ENCODE data around the gene SLC35D2.

DNA sequence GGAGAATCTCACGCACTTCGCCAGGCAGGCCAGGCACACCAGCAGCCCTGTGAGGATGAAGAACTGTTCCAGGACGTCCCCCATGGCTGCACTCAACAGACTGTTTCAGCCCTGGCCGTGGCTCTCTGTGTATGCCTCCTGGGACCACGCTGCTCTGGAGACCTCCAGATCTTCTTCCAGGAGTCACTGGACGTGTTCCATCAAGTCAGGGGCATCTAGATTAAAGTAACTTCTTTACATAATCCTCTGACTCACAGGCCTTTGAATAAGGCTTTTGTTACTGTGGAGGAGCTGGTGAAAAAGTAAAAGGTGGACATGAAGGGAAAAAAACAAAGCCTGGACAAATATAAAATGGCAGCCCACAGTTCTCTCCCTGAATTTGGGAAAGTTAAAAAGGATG lies 81.5 kb downstream of the SLC35D2 start, which contains the start of gene HSD17B3:
- TF ChIP-seq ZNF219 (CRISPR knock-in tag; IDR thresholded peaks at IDR 0.05; ENCODE audit: borderline replicate concordance) (no peak), ZNF416 (CRISPR knock-in tag; IDR thresholded peaks at IDR 0.05) (no peak), ESRRA (CRISPR knock-in tag; IDR thresholded peaks at IDR 0.05; ENCODE audit: borderline replicate concordance) (no peak)
- TF ChIP-seq, protein P1, sequence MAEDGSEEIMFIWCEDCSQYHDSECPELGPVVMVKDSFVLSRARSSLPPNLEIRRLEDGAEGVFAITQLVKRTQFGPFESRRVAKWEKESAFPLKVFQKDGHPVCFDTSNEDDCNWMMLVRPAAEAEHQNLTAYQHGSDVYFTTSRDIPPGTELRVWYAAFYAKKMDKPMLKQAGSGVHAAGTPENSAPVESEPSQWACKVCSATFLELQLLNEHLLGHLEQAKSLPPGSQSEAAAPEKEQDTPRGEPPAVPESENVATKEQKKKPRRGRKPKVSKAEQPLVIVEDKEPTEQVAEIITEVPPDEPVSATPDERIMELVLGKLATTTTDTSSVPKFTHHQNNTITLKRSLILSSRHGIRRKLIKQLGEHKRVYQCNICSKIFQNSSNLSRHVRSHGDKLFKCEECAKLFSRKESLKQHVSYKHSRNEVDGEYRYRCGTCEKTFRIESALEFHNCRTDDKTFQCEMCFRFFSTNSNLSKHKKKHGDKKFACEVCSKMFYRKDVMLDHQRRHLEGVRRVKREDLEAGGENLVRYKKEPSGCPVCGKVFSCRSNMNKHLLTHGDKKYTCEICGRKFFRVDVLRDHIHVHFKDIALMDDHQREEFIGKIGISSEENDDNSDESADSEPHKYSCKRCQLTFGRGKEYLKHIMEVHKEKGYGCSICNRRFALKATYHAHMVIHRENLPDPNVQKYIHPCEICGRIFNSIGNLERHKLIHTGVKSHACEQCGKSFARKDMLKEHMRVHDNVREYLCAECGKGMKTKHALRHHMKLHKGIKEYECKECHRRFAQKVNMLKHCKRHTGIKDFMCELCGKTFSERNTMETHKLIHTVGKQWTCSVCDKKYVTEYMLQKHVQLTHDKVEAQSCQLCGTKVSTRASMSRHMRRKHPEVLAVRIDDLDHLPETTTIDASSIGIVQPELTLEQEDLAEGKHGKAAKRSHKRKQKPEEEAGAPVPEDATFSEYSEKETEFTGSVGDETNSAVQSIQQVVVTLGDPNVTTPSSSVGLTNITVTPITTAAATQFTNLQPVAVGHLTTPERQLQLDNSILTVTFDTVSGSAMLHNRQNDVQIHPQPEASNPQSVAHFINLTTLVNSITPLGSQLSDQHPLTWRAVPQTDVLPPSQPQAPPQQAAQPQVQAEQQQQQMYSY (CRISPR knock-in tag; IDR thresholded peaks at IDR 0.05) = no peak
- TF ChIP-seq, protein P2, sequence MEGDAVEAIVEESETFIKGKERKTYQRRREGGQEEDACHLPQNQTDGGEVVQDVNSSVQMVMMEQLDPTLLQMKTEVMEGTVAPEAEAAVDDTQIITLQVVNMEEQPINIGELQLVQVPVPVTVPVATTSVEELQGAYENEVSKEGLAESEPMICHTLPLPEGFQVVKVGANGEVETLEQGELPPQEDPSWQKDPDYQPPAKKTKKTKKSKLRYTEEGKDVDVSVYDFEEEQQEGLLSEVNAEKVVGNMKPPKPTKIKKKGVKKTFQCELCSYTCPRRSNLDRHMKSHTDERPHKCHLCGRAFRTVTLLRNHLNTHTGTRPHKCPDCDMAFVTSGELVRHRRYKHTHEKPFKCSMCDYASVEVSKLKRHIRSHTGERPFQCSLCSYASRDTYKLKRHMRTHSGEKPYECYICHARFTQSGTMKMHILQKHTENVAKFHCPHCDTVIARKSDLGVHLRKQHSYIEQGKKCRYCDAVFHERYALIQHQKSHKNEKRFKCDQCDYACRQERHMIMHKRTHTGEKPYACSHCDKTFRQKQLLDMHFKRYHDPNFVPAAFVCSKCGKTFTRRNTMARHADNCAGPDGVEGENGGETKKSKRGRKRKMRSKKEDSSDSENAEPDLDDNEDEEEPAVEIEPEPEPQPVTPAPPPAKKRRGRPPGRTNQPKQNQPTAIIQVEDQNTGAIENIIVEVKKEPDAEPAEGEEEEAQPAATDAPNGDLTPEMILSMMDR (IDR thresholded peaks at IDR 0.05) = no peak
- TF ChIP-seq, protein P3, sequence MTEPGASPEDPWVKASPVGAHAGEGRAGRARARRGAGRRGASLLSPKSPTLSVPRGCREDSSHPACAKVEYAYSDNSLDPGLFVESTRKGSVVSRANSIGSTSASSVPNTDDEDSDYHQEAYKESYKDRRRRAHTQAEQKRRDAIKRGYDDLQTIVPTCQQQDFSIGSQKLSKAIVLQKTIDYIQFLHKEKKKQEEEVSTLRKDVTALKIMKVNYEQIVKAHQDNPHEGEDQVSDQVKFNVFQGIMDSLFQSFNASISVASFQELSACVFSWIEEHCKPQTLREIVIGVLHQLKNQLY (CRISPR knock-in tag; IDR thresholded peaks at IDR 0.05) = no peak
